Measurements from ENCODE around the gene CALHM4.
A peak's percentile ranks its signal among the peaks of the same experiment; 100 is the strongest.

Gene CALHM4

GRCh38 chr6:116535109-116535508, 18.4 kb upstream of the CALHM4 start:
- DNase-seq (ENCODE audit: low read depth): no peak
- no peak for TF ChIP-seq CTCF (IDR thresholded peaks at IDR 0.05; ENCODE audit: low read length, missing control alignments)
- no peak overlapping the region for H3K4me3 ChIP-seq (replicated peaks; ENCODE audit: low read depth, low read length)

GRCh38 chr6:116536216-116536621, 17.3 kb upstream of the CALHM4 start:
- peak; percentile 68 for TF ChIP-seq CTCF (IDR thresholded peaks at IDR 0.05; ENCODE audit: low read length, missing control alignments)
- H3K4me3 ChIP-seq (replicated peaks; ENCODE audit: low read depth, low read length): no peak overlapping the region
- peak; percentile 82 for DNase-seq (ENCODE audit: low read depth)

GRCh38 chr6:116542426-116542825, 11.1 kb upstream of the CALHM4 start:
- TF ChIP-seq CTCF (IDR thresholded peaks at IDR 0.05; ENCODE audit: low read length, missing control alignments): no peak
- no peak overlapping the region for H3K4me3 ChIP-seq (replicated peaks; ENCODE audit: low read depth, low read length)
- no peak for DNase-seq (ENCODE audit: low read depth)

GRCh38 chr6:116543149-116543548, 10.4 kb upstream of the CALHM4 start:
- H3K4me3 ChIP-seq (replicated peaks; ENCODE audit: low read depth, low read length): no peak overlapping the region
- no peak for DNase-seq (ENCODE audit: low read depth)
- no peak for TF ChIP-seq CTCF (IDR thresholded peaks at IDR 0.05; ENCODE audit: low read length, missing control alignments)

GRCh38 chr6:116545651-116546050, 7.9 kb upstream of the CALHM4 start, which contains the start of gene TRAPPC3L:
TSS of gene TRAPPC3L (minus strand) at chr6:116545684. CDS start at chr6:116545514, 170 bp downstream.
- no peak within 1 kb of the TSS for H3K4me3 ChIP-seq (replicated peaks; ENCODE audit: low read depth, low read length)
- no peak for DNase-seq (ENCODE audit: low read depth)
- TF ChIP-seq CTCF (IDR thresholded peaks at IDR 0.05; ENCODE audit: low read length, missing control alignments): no peak

- DNase-seq (ENCODE audit: low read depth): no peak
- H3K4me3 ChIP-seq (replicated peaks; ENCODE audit: low read depth, low read length): no peak overlapping the region
- TF ChIP-seq CTCF (IDR thresholded peaks at IDR 0.05; ENCODE audit: low read length, missing control alignments): no peak
These were observed 6.2 kb upstream of the CALHM4 start for GRCh38 chr6:116547358-116547757.

- no peak for DNase-seq (ENCODE audit: low read depth)
- TF ChIP-seq CTCF (IDR thresholded peaks at IDR 0.05; ENCODE audit: low read length, missing control alignments): no peak
- H3K4me3 ChIP-seq (replicated peaks; ENCODE audit: low read depth, low read length): no peak overlapping the region
These were observed 2.8 kb upstream of the CALHM4 start for GRCh38 chr6:116550796-116551195.

All from fibroblast of pulmonary artery (primary cell).